Gastrocnemius medialis (tissue), 4 donors: Measurements from ENCODE around the gene MDFIC2.
"Not testable (repeated sequence)": the region's sequence is repeated elsewhere in the genome, so short reads cannot be mapped to it uniquely, and the experiment has no call there.

ENCODE experiments used
- POLR2A ChIP-seq, 2 donors: fragments of 450-650 bp; IDR thresholded peaks; one replicate each; pipeline ENCODE4 v1.6.1; 2017; ENCODE audit warnings: antibody characterized with exemption in 2 of 2, mild to moderate bottlenecking in 2 of 2, moderate library complexity in 2 of 2
- TF ChIP-seq, protein P1 (sequence below), 5 experiments: fragments of 450-650 bp in 3 of 5; fragments of 200-600 bp in 2 of 5; sonication (generic) in 2 of 5; IDR thresholded peaks in 4 of 5; conservative IDR thresholded peaks in 1 of 5; 1 replicate in 4 of 5; 2 replicates in 1 of 5; pipeline ENCODE4 v1.5.1; 2016 to 2019; ENCODE audit warnings: antibody characterized with exemption in 5 of 5, mild to moderate bottlenecking in 3 of 5, moderate library complexity in 3 of 5

DNA sequence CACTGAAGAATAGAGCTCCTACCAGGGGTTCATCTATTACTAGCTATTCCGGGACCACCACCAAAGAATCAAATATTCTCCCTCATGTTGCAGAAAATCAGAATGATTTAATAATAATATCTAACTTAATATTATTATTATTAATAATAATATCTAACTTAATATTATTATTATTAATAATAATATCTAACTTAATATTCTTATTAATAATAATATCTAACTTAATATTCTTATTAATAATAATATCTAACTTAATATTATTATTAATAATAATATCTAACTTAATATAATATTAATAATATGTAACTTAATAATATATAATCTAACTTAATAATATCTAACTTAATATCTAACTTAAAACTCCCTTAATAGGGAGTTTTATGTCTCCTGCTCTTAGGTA, 24.4 kb upstream of the MDFIC2 start:
- TF ChIP-seq, protein P1, sequence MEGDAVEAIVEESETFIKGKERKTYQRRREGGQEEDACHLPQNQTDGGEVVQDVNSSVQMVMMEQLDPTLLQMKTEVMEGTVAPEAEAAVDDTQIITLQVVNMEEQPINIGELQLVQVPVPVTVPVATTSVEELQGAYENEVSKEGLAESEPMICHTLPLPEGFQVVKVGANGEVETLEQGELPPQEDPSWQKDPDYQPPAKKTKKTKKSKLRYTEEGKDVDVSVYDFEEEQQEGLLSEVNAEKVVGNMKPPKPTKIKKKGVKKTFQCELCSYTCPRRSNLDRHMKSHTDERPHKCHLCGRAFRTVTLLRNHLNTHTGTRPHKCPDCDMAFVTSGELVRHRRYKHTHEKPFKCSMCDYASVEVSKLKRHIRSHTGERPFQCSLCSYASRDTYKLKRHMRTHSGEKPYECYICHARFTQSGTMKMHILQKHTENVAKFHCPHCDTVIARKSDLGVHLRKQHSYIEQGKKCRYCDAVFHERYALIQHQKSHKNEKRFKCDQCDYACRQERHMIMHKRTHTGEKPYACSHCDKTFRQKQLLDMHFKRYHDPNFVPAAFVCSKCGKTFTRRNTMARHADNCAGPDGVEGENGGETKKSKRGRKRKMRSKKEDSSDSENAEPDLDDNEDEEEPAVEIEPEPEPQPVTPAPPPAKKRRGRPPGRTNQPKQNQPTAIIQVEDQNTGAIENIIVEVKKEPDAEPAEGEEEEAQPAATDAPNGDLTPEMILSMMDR (IDR thresholded peaks at IDR 0.05 in 4 of 5, conservative IDR thresholded peaks at IDR 0.05 in 1 of 5) = not testable (repeated sequence)
- TF ChIP-seq POLR2A (IDR thresholded peaks at IDR 0.05) = not testable (repeated sequence)
